ENCODE data around the gene NECAB3.

DNA sequence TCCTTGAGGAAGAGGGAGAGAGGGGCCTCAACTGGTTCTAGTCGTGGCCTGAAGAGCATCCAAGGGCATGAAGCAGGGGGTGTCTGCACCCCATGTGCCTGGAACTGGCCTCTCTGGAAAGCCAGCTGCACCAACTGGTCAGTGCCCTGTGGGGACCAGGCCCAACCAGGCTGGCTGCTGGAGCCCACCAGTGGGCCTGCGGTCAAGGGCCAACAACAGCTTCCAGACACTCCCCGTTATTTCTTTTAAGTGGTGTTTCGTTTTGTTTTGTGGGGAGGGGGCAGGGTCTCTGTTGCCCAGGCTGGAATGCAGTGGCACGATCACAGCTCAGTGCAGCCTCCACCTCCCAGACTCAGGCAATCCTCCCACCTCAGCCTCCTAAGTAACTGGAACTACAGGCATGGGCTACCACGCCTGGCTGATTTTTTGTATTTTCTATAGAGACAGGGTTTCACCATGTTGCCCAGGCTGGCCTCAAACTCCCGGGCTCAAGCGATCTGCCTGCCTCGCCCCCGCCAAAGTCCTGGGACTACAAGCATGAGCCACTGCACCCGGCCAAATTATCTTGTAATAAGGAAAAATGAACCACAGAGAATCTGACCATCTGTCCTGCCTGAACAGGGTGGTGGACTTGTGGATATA lies 24.0 kb downstream of the NECAB3 start:
- no peak for TF ChIP-seq CTCF (conservative IDR thresholded peaks at IDR 0.05; ENCODE audit: low read depth, low read length)
- no peak for TF ChIP-seq EZH2 (IDR thresholded peaks at IDR 0.05; ENCODE audit: low read length, unreplicated experiment)
